Measurements from ENCODE around the gene ADGRL1. TPM values are rescaled to one million over a fixed set of nuclear protein-coding genes. Genes with fewer than 3 reads are reported as not detected.

The ADGRL1 gene
- total and polyA plus RNA-seq, 10 of the 15 experiments (the other 5 are each of a cell fraction or from before 2014, with no cell fraction given): 0.05 to 4.8 (median 0.71) TPM

- RAD21 ChIA-PET (ENCODE audit: unreplicated experiment): no interaction called here
- POLR2A ChIA-PET: no interaction called here
Measured at GRCh38 chr19:14177496-14178074, 28.4 kb downstream of the ADGRL1 start.

More at GRCh38 chr19:14177496-14178074, 28.4 kb downstream of the ADGRL1 start:
- H3K27me3 ChIP-seq (replicated peaks in 1 of 2; ENCODE audit: control insufficient read depth in 2 of 2, insufficient read depth in 2 of 2, low read length in 1 of 2): no peaks in the 10 kb centered on the region
- DNase-seq (ENCODE audit: low read depth, low spot score): no peak
- no peaks in the 10 kb centered on the region for H3K4me1 ChIP-seq (ENCODE audit: control insufficient read depth, insufficient read depth, low read length)
- WGBS (ENCODE audit: insufficient coverage, insufficient replicate concordance, low lambda C conversion rate, missing lambda C conversion rate): 73% methylated on average over 23 of the region's 23 CpGs
- no peak overlapping the region for H3K27ac ChIP-seq (ENCODE audit: control insufficient read depth, insufficient read depth)
- H3K36me3 ChIP-seq (ENCODE audit: control insufficient read depth in 2 of 2, insufficient read depth in 2 of 2, low read length in 1 of 2): no peaks in the 10 kb centered on the region
- in situ Hi-C loops (cut with MboI): no loop called here
- no peaks in the 10 kb centered on the region for H4K20me1 ChIP-seq (ENCODE audit: control insufficient read depth, insufficient read depth)
- H3K9ac ChIP-seq (ENCODE audit: control insufficient read depth, insufficient read depth, low read length): no peak overlapping the region
- H2AFZ ChIP-seq (ENCODE audit: control insufficient read depth, low read depth, low read length): no peak overlapping the region
- FAIRE-seq: no peak
- H3K4me3 ChIP-seq: no peak overlapping the region
- ATAC-seq: no peak
- no peak overlapping the region for H3K4me2 ChIP-seq (ENCODE audit: control insufficient read depth, insufficient read depth)
- no peaks in the 10 kb centered on the region for H3K9me3 ChIP-seq (replicated peaks; ENCODE audit: control insufficient read depth, insufficient read depth, low read length)
- ChIA-PET CTCF (interaction anchor here (0.5 kb wide), 1 partner anchor 41 kb away, joined by 3 read pairs; no protein-coding TSS in a partner anchor), SMC1A (ENCODE audit: uncharacterized antibody, unreplicated experiment) (no interaction called here)
- intact Hi-C loops (cut with micrococcal nuclease; ENCODE audit: unreplicated experiment): no loop called here
- H3K79me2 ChIP-seq (ENCODE audit: control insufficient read depth, insufficient read depth, low read length): no peaks in the 10 kb centered on the region
- BruUV-seq (replicated peaks): no TSS peak
- TF ChIP-seq ZNF24 (IDR thresholded peaks at IDR 0.05) (no peak), ZNF622 (IDR thresholded peaks at IDR 0.05) (no peak), ASH2L (IDR thresholded peaks at IDR 0.05; ENCODE audit: borderline replicate concordance, low read depth) (no peak), SMC3 (IDR thresholded peaks at IDR 0.05; ENCODE audit: borderline replicate concordance, low read length) (no peak), ZBTB33 (IDR thresholded peaks at IDR 0.05) (no peak), NFYA (IDR thresholded peaks at IDR 0.05; ENCODE audit: borderline replicate concordance, low read depth, low read length) (no peak), SMAD1 (IDR thresholded peaks at IDR 0.05; ENCODE audit: low read depth, partially characterized antibody) (no peak), ZNF687 (IDR thresholded peaks at IDR 0.05) (no peak), SIN3A (IDR thresholded peaks at IDR 0.05; ENCODE audit: low read depth, low read length) (no peak), BHLHE40 (IDR thresholded peaks at IDR 0.05; ENCODE audit: borderline replicate concordance in 1 of 2, low read depth in 2 of 2, low read length in 1 of 2) (no peak), KDM1A (IDR thresholded peaks at IDR 0.05; ENCODE audit: borderline replicate concordance) (no peak), MYB (IDR thresholded peaks at IDR 0.05; ENCODE audit: borderline replicate concordance, low read depth, low read length) (no peak), KAT2A (conservative IDR thresholded peaks at IDR 0.05; ENCODE audit: control insufficient read depth, low read depth, low read length) (no peak), CHD1 (IDR thresholded peaks at IDR 0.05; ENCODE audit: low read depth, low read length) (no peak), IRF4 (IDR thresholded peaks at IDR 0.05; ENCODE audit: low read depth, low read length) (no peak), ATF3 (IDR thresholded peaks at IDR 0.05; ENCODE audit: borderline replicate concordance, extremely low read depth, low read depth, low read length) (no peak), SREBF1 (IDR thresholded peaks at IDR 0.05; ENCODE audit: low read length) (no peak)

All from GM12878 (cell line).